HG02678 (cell line): ENCODE data around the gene ROBO1.

Source experiments
- ATAC-seq: cut with Tn5 transposase; IDR thresholded peaks from one replicate; pipeline ENCODE4 v1.9.1; 2021; ENCODE audit warnings: mild to moderate bottlenecking, moderate library complexity; ENCODE audit not compliant: unreplicated experiment

ROBO1 gene

DNA sequence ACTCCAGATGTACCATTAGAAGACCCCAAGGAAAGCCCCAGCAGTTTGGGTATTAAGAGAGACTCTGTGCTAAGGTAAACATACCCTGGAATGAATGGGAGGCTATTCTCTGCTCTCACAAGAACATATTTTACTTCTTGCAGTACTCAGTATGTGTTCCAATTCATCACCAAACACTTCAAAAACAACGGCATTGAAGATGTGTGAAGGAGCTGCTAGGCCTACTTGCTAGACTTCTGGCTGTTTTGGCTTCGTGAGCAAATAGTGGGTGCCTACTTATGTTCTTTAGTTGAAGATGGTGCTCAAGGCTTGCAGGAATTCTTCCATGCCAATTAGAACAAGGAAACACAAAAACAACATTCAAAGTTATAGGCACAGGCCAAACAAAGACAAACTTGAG lies 514.5 kb downstream of the ROBO1 start:
- ATAC-seq: no peak

DNA sequence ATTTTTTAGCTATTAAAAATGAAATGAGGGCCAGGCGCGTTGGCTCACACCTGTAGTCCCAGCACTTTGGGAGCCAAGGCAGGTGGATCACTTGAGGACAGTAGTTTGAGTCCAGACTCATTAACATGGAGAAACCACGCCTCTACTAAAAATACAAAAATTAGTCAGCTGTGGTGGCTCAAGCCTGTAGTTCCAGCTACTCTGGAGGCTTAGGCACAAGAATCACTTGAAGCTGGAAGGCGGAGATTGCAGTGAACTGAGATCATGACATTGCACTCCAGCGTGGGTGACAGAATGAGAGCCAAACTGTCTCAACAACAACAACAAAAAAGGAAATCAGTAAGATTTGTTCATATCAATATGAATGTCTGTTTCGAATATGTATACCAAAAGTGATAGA lies 517.1 kb downstream of the ROBO1 start:
- no peak for ATAC-seq

DNA sequence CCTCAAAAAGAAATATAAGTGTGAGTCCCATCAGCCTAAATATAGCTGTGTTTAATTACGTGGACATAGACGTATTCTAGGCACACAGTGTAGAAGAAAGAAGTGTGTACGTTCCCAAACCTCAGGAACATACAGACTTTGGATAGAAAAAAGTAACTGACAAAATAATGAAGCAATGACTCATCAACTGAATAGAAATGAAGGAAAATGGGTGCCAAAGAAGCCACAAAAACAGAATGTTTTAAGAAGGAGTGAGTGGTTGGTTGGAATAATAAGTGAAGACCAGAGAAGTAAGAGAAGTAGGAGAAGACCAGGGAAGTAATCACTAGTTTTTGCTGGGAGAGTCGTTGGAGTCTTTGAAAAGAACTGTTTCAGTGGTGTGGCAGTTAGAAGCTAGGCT lies 518.1 kb downstream of the ROBO1 start:
- no peak for ATAC-seq

DNA sequence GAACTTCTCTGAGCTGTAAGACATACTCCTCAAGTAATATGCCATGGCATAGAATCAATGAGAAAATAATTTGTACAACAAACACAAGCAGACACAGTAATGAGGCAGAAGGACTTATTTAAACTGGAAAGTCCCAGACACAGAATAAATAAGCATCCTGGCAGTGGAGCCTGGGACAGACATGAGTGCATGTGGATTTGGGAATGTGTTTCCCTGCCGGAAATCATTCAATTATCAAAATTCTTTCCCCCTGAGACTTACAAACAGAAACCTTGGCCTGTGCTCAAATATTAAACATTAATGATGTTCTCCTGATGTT lies 520.1 kb downstream of the ROBO1 start:
- no peak for ATAC-seq

DNA sequence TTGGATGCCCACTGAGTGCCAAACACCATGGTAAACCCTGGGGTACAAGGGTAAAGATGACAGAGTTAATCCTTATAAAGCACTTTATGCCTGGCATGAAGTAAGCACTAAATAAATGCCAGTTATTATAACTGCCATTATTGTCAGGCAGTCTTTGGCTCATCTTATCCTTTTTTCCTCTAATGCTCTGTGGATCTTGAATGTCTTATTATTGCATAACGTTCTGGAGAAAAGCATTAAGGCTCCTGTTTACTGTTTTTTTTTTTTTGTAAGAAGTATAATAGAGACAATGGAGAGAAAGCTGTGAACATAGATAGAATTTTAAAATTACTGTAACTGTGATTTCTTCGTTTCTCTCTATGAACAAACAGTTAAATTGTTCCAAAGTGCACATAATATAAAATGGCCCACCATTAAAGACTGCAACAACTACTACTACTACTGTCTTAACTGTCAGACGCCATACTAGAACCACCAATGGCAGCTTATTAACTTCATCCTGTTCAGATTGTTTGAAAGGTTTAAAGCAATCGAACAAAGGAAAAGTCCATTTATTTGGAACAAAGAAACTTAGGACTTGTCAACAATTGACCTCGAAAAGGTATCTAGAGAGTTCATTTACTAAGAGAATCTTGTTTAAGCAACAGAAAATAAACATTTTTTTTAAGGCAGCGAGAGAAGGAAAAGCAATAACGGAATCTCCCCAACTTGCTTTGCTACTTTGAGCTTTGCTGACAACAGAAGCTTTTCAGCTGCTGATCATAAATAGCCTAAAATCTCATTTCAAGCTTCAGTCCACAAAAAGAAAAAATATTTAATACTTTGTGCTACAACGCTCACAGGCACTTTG lies 520.7 kb downstream of the ROBO1 start:
- no peak for ATAC-seq

DNA sequence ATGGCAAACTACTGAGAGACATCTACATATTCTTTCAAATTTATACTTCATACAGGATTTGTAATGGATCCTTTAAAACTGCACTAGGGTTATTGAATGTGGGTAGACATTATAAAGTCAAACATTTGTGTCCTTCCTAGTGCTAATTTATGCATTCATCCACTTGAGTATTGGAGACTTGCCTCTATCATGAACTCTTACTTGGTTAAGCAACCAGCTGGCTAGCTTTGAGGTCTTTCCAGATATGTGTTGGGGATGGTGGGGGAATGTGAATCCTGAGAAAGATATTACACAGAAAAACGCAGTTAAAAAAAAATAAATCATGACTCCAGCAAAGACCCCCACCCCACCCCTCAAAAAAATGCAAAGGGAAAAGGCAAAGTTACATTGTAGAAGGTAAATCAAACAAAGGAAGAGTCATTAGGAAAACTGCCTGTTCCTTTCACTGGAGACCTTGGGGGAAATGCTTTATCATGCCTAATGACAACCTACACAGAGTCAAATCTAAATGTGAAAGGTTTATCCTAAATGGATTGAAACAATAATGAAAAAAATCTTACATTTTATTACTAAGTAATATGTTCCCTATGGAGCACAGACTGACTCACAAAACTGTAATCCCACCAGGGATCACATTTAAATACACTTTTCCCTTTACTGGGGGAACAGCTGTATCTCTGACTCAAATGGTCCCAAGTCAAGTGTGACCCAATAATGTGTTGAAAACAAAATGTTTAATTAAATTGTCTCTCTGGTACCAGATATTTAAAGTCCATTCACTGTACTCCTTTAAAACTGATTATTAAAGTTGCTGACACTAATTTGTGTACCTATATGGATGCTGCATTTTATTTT lies 522.3 kb downstream of the ROBO1 start:
- ATAC-seq: no peak

DNA sequence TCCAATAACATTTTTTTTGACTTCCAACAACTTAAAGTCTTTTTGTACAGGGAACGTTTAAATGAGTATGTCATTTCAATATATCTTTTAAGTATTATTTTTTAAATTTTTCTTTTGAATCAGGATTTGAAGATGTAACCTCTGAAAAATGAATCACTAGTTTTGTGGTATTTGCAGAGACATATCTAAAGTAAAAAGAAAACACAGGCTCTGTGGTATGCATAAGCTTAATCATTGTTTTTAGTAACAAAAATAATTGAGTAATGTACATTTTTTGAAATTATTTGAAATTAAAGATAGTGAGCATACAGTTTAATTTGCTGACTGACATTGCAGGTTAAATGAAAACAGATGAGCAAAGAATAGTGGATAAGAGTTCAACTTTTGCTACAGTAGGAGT lies 531.3 kb downstream of the ROBO1 start:
- no peak for ATAC-seq

DNA sequence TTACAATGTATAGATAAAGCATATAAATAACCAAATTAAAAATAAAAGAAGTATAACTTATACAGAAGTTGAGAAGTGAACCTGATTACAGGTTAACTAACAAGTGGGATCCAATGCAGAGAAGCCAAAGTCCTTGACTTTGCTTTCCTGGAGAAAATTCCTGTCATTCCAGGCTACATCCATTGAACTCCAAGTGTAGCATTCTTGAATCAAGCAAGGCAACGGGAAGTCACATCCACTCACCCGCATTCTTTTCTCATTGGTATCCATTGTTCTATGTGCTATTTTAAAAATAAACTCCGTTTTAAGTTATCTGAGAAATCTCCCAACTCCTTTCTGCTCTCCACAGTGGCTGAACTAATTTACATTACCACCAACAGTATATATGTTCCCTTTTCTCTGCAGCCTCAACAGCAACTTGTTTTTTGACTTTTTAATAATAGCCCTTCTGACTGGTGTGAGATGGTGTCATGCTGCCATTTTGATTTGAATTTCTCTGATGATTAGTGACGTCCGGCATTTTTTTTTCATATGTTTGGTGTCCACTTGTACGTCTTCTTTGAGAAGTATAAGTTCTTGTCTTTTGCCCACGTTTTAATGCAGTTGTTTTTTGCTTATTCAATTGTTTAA lies 534.3 kb downstream of the ROBO1 start:
- ATAC-seq: no peak

DNA sequence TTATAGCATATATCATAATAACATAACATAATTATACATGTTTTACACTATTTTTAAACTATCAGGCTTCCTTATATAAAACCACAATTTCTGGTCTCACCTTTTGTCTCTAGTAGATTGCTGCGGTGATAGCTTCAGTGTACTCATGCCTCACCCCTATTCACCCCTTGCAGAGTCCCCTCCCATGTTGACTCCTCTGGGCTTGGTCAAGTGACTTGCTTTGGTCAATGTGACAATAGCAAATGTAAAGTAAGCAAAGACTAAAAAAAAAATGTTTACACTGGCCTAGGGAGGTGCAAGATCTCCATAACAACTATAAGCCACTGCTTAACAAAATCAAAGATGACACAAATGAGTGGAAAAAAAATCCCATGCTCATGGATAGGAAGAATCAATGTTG lies 537.5 kb downstream of the ROBO1 start:
- no peak for ATAC-seq

DNA sequence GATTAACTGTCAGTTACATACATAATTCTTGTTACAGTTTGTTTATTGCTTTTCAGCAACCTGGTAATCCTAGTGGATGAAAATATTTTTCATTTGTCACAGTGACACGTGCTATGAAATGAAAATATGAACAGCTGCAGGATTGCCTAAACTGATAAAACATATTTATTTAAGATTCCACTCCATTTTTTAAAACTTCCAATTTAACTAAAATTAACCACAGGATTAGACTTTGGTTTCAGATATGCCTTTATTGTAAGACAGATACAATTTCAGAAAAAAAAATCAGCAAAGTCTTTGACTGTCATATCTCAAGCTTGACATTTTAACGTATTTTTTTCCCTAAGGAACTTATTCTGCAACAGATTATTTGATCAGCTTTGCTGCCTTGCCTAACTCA lies 550.7 kb downstream of the ROBO1 start:
- ATAC-seq: no peak

DNA sequence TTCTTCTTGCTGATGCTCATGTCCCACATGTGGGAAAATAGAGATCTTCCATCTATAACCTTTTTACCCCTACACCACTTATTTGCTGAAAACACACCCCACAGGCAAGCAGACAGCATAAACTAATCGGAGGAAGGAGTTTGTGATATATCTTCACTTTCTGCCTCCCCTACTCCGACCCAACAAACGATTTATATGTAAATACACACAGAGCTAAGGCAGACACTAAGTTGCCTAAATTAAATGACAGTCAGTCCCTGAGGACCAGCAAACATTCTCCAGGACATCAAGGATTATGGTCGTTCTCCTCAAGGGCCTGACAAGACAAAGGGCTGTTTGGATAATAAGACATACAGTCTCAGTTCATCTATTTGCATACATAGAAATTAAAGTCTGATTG lies 552.5 kb downstream of the ROBO1 start:
- no peak for ATAC-seq

DNA sequence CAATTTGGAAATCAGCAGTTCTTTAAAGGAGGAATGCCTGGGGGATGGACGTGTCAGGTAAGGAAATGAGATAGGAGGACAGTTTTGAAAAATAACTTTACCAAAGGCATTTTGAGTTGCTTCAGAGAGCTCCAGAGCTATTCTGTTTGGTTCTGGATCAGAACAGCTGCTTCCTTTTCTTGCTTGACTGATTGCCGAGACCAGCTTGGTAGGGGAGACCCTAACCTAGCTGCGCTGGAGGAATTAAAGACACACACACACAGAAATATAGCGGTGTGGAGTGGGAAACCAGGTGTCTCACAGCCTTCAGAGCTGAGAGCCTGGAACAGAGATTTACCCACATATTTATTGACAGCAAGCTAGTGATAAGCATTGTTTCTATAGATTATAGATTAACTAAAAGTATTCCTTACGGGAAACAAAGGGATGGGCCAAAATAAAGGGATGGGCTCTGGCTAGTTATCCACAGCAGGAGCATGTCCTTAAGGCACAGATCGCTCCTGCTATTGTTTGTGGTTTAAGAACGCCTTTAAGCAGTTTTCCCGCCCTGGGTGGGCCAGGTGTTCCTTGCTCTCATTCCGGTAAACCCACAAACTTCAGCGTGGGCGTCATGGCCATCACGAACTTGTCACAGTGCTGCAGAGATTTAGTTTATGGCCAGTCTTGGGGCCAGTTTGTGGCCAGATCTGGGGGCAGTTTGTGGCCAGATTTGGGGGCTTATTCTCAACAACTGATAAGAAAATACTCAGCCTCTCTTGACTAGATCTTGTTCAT lies 556.0 kb downstream of the ROBO1 start:
- no peak for ATAC-seq

DNA sequence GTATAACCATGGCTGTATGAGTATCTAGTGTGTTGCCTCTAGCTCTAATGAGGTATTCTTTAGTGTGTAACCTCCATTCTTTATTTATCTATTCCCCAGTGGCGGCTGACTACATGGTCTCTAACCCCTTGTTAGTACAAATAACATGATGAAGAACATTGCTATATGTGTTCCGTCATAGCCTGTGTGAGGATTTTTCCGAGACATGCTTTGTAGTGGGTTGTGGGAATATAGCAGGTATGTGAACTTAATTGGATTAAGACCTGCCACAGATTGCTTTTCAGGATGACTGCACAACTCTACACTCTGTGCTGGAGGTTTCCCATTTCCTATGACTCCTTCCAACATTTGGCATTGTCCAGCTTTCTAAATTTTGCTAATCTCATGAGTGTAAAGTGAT lies 563.4 kb downstream of the ROBO1 start:
- ATAC-seq: no peak

DNA sequence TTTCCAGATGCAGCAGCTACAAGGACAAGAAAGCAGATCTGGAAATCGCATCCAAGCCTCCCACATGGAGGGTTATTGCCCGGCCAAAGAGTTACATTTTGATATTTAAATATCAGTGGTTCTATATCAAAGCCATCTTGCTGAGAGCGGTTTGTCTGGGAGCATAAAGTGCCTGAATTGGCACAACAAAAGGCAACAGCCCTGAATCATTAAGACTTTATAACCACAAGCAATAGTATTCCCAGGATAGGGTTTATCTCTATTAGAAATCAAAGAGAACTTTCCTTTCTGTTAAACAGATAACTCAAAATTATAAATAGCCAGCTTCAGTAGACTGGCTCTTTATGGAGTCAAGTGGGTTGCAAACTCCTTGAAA lies 564.7 kb downstream of the ROBO1 start:
- no peak for ATAC-seq

DNA sequence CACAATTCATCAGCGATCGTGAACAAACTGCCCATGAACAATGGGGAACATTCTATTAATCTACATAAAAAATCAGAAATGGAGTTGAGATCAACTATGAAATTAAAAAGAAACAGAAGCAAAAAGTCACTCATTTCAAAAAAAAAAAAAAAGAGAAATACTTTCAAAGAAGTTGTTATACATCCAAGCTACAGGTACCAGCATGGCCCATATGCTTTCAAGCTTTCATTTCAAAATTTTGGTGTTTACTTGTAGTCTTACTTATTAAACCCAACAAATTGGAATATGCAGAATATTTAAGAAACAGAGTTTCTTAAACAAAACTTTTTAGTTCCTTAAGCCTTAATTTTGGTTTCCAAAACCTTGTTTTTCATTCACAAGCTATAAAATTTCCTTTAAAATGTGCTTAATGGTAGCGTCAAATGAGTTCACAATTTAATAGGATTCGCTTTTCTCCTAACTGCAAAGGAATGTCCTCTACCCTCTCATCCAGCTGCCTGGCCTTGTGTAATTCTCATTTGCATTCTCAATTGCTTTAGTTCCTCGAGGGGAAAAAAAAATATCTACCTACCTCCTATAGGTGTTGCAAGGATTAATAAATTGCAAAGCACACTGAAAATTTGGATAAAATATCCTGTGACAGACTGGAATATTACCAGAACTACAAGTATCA lies 565.2 kb downstream of the ROBO1 start:
- ATAC-seq: no peak

DNA sequence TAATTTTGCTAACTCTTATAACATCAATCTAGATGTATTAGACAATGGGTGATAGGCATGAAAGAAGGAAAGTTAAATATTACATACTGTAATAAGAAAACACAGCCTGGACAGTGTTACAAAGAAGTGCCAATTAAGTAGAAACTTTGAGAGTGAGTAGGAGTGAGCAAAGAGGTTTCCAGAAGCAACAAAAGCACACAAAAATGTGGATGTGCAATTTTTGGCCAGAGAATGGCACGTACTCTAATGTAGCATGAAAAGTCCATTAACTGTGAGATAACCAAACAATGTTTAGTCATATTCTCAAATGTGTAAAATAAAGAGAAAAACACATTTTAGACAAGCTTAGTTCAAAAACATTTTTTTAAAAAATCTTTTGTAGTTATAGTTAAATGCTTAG lies 567.3 kb downstream of the ROBO1 start:
- ATAC-seq: no peak

DNA sequence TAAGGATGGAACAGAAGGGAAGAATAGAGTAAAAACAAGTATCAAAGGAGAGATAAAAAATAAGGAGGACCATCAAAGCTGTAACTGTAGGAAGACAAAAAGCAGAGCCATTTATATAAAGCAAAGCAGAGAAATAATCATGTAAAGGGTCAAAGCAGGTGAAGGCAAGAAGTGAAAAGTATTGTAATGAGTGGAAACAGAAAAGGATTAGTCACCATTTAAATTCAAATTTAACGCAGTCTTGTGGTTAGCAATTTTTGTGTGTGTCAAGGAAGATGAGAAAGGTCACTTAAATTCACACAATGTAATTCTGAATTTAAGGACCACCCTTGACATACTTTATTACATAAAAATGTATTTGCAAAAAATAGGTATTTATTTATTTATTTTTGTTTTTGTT lies 567.8 kb downstream of the ROBO1 start:
- ATAC-seq: no peak

DNA sequence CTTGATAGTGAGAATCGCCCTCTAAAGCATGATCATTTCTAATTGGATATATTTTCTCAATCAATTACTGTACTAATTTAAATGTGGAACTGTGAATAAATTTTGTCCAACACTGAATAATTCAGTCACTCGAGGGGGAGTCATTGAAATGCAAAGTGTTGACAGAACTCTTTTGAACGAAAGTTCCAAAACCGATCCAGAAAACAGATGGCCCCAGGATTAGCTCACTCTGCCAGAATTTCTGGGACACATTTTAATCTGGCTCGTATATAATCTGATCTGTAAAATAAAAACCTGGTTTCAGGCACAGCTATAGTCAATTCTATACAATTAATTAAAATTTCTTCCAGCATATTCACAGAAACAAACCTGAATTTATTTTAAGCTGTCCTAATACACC lies 580.4 kb downstream of the ROBO1 start:
- ATAC-seq: no peak

DNA sequence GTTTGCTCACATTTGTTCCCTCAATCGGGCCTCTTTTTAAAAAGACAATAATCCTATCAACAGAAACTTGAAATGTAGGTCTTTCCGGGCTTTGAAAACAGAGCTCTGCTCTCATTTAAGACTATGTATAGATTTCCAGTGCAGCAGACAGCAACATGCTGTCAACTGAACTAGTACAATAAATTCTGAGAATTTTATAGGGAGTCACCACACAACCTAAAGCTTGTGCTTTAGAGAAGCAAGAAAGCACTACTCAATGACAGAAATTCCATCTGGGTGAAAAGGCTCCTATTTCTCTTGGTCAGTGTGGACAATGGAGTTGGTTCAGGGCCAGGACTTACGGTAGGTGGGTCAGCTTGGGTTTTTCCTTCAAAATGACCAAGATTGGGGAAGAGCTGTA lies 583.5 kb downstream of the ROBO1 start:
- no peak for ATAC-seq

DNA sequence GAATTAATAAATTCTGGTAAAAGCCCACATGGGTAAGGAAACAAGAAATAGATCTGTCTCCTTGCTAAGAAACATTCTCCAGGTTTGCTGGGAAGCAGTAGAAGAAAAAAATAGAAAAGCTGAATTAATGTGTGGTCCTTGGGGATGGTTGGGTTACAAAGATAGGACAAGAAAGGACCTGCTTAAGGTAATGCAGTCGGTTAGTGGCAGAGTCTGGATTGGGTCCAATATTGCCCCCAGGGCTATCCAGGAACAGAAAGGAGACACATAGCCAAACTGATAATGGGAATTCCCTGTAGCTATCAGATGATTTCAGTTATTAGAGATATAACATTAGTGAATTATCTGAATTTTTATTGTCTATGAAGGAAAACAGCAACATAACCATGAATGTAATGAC lies 584.3 kb downstream of the ROBO1 start:
- no peak for ATAC-seq
